Tibial artery (tissue), 4 donors: Measurements from ENCODE around the gene KLB.
"Not testable (repeated sequence)": the region's sequence is repeated elsewhere in the genome, so short reads cannot be mapped to it uniquely, and the experiment has no call there.

Experiments
- DNase-seq, 2 donors: peaks; one replicate each; pipeline ENCODE4 v3.0.0-alpha.2; 2019
- H3K27ac ChIP-seq, 2 donors: fragments of 200-600 bp; sonication (generic) in 1 of 2; 1 replicate in 1 of 2; 2 replicates in 1 of 2; pipeline ENCODE4 v1.5.1; 2018 to 2019; ENCODE audit warnings: mild to moderate bottlenecking in 1 of 2
- H3K27me3 ChIP-seq, 2 donors: fragments of 200-600 bp; sonication (generic) in 1 of 2; one replicate each; pipeline versions ENCODE4 v1.5.1 to v1.6.0; 2016 to 2019
- H3K36me3 ChIP-seq, 3 donors: fragments of 200-600 bp; sonication (generic) in 2 of 3; one replicate each; pipeline ENCODE4 v1.5.1; 2016 to 2019; ENCODE audit warnings: mild to moderate bottlenecking in 2 of 3
- H3K4me1 ChIP-seq, 4 donors: fragments of 200-600 bp; sonication (generic) in 2 of 4; 1 replicate in 3 of 4; 2 replicates in 1 of 4; pipeline ENCODE4 v1.5.1; 2016 to 2019
- H3K4me3 ChIP-seq, 2 donors: fragments of 200-600 bp; sonication (generic) in 1 of 2; 1 replicate in 1 of 2; 2 replicates in 1 of 2; pipeline ENCODE4 v1.5.1; 2018 to 2019; ENCODE audit warnings: mild to moderate bottlenecking in 2 of 2
- H3K9me3 ChIP-seq, 3 donors: fragments of 200-600 bp; sonication (generic) in 1 of 3; one replicate each; pipeline ENCODE4 v1.5.1; 2016 to 2019
- intact Hi-C: fragments of 100-400 bp; cut with DNase I; formaldehyde crosslinking; loops from one replicate; pipeline ENCODE4 v1.15.0; 2023; ENCODE audit warnings: low total_unique reads
- TF ChIP-seq, protein P1 (sequence below), 2 experiments: fragments of 200-600 bp in 1 of 2; fragments of 450-650 bp in 1 of 2; IDR thresholded peaks; one replicate each; pipeline ENCODE4 v1.5.1; 2017 to 2019; ENCODE audit warnings: antibody characterized with exemption in 2 of 2, mild to moderate bottlenecking in 1 of 2, moderate library complexity in 1 of 2

KLB gene

GRCh38 chr4:39406763-39407583, at the start of gene KLB:
Gene KLB, plus strand, starts transcription at chr4:39406930. Its CDS starts 20 bp downstream, at chr4:39406950.
- Histone ChIP-seq H3K27me3 (peaks cover 0 to 3% of the 10 kb centered on the region in 2 donors), H3K36me3 (no peaks in the 10 kb centered on the region), H3K27ac (no peak within 1 kb of the TSS), H3K4me1 (peaks cover 0 to 3% (median 0%) of the 10 kb centered on the region in 4 donors), H3K4me3 (no peak within 1 kb of the TSS), H3K9me3 (no peaks in the 10 kb centered on the region)
- intact Hi-C loops: no loop called here
- TF ChIP-seq, protein P1, sequence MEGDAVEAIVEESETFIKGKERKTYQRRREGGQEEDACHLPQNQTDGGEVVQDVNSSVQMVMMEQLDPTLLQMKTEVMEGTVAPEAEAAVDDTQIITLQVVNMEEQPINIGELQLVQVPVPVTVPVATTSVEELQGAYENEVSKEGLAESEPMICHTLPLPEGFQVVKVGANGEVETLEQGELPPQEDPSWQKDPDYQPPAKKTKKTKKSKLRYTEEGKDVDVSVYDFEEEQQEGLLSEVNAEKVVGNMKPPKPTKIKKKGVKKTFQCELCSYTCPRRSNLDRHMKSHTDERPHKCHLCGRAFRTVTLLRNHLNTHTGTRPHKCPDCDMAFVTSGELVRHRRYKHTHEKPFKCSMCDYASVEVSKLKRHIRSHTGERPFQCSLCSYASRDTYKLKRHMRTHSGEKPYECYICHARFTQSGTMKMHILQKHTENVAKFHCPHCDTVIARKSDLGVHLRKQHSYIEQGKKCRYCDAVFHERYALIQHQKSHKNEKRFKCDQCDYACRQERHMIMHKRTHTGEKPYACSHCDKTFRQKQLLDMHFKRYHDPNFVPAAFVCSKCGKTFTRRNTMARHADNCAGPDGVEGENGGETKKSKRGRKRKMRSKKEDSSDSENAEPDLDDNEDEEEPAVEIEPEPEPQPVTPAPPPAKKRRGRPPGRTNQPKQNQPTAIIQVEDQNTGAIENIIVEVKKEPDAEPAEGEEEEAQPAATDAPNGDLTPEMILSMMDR (IDR thresholded peaks at IDR 0.05): no peak
- no peak for DNase-seq

- Histone ChIP-seq H3K4me1 (peaks cover 0 to 34% (median 5%) of the 10 kb centered on the region in 4 donors), H3K27ac (no peak overlapping the region)
- intact Hi-C loops: no loop called here
Observed at GRCh38 chr4:39357002-39357401, 49.7 kb upstream of the KLB start.

GRCh38 chr4:39360611-39361010, 46.1 kb upstream of the KLB start:
- H3K9me3 ChIP-seq, intact Hi-C loops, H3K36me3 ChIP-seq, H3K27ac ChIP-seq, DNase-seq, H3K4me3 ChIP-seq, H3K27me3 ChIP-seq: not testable (repeated sequence)
- H3K4me1 ChIP-seq: peaks cover 0 to 38% (median 10%) of the 10 kb centered on the region in 4 donors

More at GRCh38 chr4:39357002-39357401, 49.7 kb upstream of the KLB start:
- H3K27me3 ChIP-seq: no peaks in the 10 kb centered on the region
- H3K4me3 ChIP-seq: no peak overlapping the region
- H3K36me3 ChIP-seq: no peaks in the 10 kb centered on the region
- TF ChIP-seq, protein P1 (IDR thresholded peaks at IDR 0.05): no peak
- DNase-seq: no peak
- no peaks in the 10 kb centered on the region for H3K9me3 ChIP-seq

GRCh38 chr4:39362827-39363226, 43.9 kb upstream of the KLB start:
- TF ChIP-seq, protein P1 (IDR thresholded peaks at IDR 0.05): no peak
- H3K9me3 ChIP-seq: no peaks in the 10 kb centered on the region
- H3K36me3 ChIP-seq: no peaks in the 10 kb centered on the region
- no peaks in the 10 kb centered on the region for H3K27me3 ChIP-seq
- H3K4me1 ChIP-seq: peaks cover 0 to 31% (median 12%) of the 10 kb centered on the region in 4 donors
- H3K4me3 ChIP-seq: no peak overlapping the region
- H3K27ac ChIP-seq: no peak overlapping the region
- no peak for DNase-seq
- intact Hi-C loops: no loop called here

- Histone ChIP-seq H3K36me3 (no peaks in the 10 kb centered on the region), H3K9me3 (no peaks in the 10 kb centered on the region), H3K4me3 (no peak overlapping the region), H3K4me1 (peaks cover 0 to 30% (median 12%) of the 10 kb centered on the region in 4 donors), H3K27me3 (no peaks in the 10 kb centered on the region), H3K27ac (no peak overlapping the region)
- TF ChIP-seq, protein P1 (IDR thresholded peaks at IDR 0.05): no peak
- no peak for DNase-seq
- intact Hi-C loops: no loop called here
Observed at GRCh38 chr4:39363773-39364393, 42.8 kb upstream of the KLB start.

- intact Hi-C loops: no loop called here
- Histone ChIP-seq H3K27ac (peak overlapping the region; percentile 76 to 77), H3K27me3 (no peaks in the 10 kb centered on the region), H3K36me3 (no peaks in the 10 kb centered on the region), H3K4me3 (peak overlapping the region; percentile 76 to 82), H3K4me1 (peaks cover 0 to 30% (median 12%) of the 10 kb centered on the region in 4 donors), H3K9me3 (no peaks in the 10 kb centered on the region)
- DNase-seq: no peak
- TF ChIP-seq, protein P1 (IDR thresholded peaks at IDR 0.05): no peak
Observed at GRCh38 chr4:39365360-39365759, 41.4 kb upstream of the KLB start.
